Astrocyte (in vitro differentiated cells and primary cell): ENCODE results near the gene PPFIA3. TPM values are rescaled to one million over a fixed set of nuclear protein-coding genes. Genes with fewer than 3 reads are reported as not detected.
"Not testable (repeated sequence)": the region's sequence is repeated elsewhere in the genome, so short reads cannot be mapped to it uniquely, and the experiment has no call there.

ENCODE experiments used
- DNase-seq: peaks from one replicate; pipeline ENCODE4 v3.0.0-alpha.2; 2010; ENCODE audit warnings: low read depth
- FAIRE-seq: peaks from 2 replicates; lab custom pipeline; 2011; peaks lifted over from hg19 to GRCh38; lab: Jason Lieb, UNC
- H2AFZ ChIP-seq: 2 replicates; pipeline ENCODE4 v1.6.0; 2012; ENCODE audit warnings: low read depth, low read length, inconsistent platforms
- H3K27ac ChIP-seq: 2 replicates; pipeline ENCODE4 v1.5.1; 2011; ENCODE audit warnings: low read depth, low read length, inconsistent platforms
- H3K27me3 ChIP-seq: 2 replicates; pipeline ENCODE4 v1.6.0; 2011; ENCODE audit warnings: low read length, inconsistent platforms; ENCODE audit not compliant: insufficient read depth
- H3K36me3 ChIP-seq: 2 replicates; pipeline ENCODE4 v1.5.1; 2011; ENCODE audit warnings: low read length, inconsistent platforms; ENCODE audit not compliant: insufficient read depth
- H3K4me1 ChIP-seq: 2 replicates; pipeline ENCODE4 v1.5.1; 2011; ENCODE audit warnings: low read length, inconsistent platforms; ENCODE audit not compliant: insufficient read depth
- H3K4me2 ChIP-seq: 2 replicates; pipeline ENCODE4 v1.6.0; 2012; ENCODE audit warnings: low read length, inconsistent platforms
- H3K4me3 ChIP-seq: 2 replicates; pipeline ENCODE4 v1.5.1; 2011; ENCODE audit warnings: low read depth, mild to moderate bottlenecking, low read length, inconsistent platforms; ENCODE audit not compliant: insufficient read depth
- H3K79me2 ChIP-seq: 2 replicates; pipeline ENCODE4 v1.6.0; 2012; ENCODE audit warnings: mild to moderate bottlenecking, low read length, inconsistent platforms; ENCODE audit not compliant: insufficient read depth
- H3K9ac ChIP-seq: 2 replicates; pipeline ENCODE4 v1.6.0; 2012; ENCODE audit warnings: mild to moderate bottlenecking, low read length, inconsistent platforms
- H3K9me3 ChIP-seq: 2 replicates; pipeline ENCODE4 v1.5.1; 2012; ENCODE audit warnings: low read depth, mild to moderate bottlenecking, low read length, inconsistent platforms; ENCODE audit not compliant: insufficient read depth
- H4K20me1 ChIP-seq: 2 replicates; pipeline ENCODE4 v1.6.0; 2012; ENCODE audit warnings: low read length, inconsistent platforms; ENCODE audit not compliant: insufficient read depth
- H3K27ac Mint-ChIP-seq: one replicate; pipeline ENCODE4 v1.8.0; 2021; ENCODE audit warnings: mild to moderate bottlenecking, mixed read lengths; ENCODE audit not compliant: unreplicated experiment
- H3K27me3 Mint-ChIP-seq: one replicate; pipeline ENCODE4 v1.8.0; 2021; ENCODE audit warnings: low read depth, mixed read lengths; ENCODE audit not compliant: unreplicated experiment
- H3K36me3 Mint-ChIP-seq: one replicate; pipeline ENCODE4 v1.8.0; 2021; ENCODE audit warnings: low read depth, mixed read lengths; ENCODE audit not compliant: unreplicated experiment
- H3K4me1 Mint-ChIP-seq: one replicate; pipeline ENCODE4 v1.8.0; 2021; ENCODE audit warnings: low read depth, mixed read lengths; ENCODE audit not compliant: unreplicated experiment
- H3K4me3 Mint-ChIP-seq: one replicate; pipeline ENCODE4 v1.8.0; 2021; ENCODE audit warnings: mild to moderate bottlenecking, moderate library complexity, mixed read lengths; ENCODE audit not compliant: unreplicated experiment
- H3K9me3 Mint-ChIP-seq: one replicate; pipeline ENCODE4 v1.8.0; 2021; ENCODE audit warnings: mild to moderate bottlenecking, mixed read lengths; ENCODE audit not compliant: unreplicated experiment
- CTCF ChIP-seq: IDR thresholded peaks from 2 replicates; pipeline ENCODE4 v1.5.1; 2011; ENCODE audit warnings: low read depth, mild to moderate bottlenecking, inconsistent platforms, low read length, moderate library complexity; ENCODE audit not compliant: insufficient read depth
- EZH2 ChIP-seq: IDR thresholded peaks from 2 replicates; pipeline ENCODE4 v1.6.1; 2012; ENCODE audit warnings: mild to moderate bottlenecking, low read length, inconsistent platforms; ENCODE audit not compliant: insufficient read depth
- total RNA-seq: library from RNA; stranded (reverse); gene quantifications from 2 replicates; pipeline ENCODE4 v1.2.1, GENCODE V29; 2021

The PPFIA3 gene
- total RNA-seq, 1 donor from 2014 or later: 9.2 TPM

- peaks cover 20% of the 10 kb centered on the region for H3K27me3 Mint-ChIP-seq
These were observed 5.8 kb downstream of the PPFIA3 start for GRCh38 chr19:49125025-49125731.

DNA sequence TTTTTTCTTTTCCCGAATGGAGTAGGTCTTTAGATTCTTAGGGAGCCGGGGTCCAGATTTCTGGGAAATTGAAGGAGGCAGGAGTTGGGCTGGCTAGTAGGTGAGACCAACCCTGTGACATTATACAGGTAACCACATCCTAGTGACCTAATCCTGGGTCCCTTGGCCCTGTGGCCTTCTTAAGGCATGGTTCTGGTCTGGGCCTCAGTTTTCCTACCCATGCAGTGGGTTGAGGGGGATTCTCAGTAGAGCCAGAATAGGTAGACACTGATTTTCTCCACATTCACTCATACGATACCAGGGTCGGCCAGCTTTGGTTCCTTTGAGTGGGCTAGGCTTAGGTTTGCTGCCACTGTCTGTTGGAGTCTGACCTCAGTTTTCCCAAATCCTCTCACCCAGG, 7.2 kb downstream of the PPFIA3 start:
- Mint-ChIP-seq H3K4me1 (peaks cover 5% of the 10 kb centered on the region), H3K9me3 (peaks cover 3% of the 10 kb centered on the region), H3K4me3 (no peak overlapping the region), H3K27ac (no peak overlapping the region), H3K27me3 (peaks cover 12% of the 10 kb centered on the region), H3K36me3 (peaks cover 15% of the 10 kb centered on the region)
- Histone ChIP-seq H4K20me1 (no peaks in the 10 kb centered on the region), H3K9ac (no peak overlapping the region), H3K27me3 (peaks cover 3% of the 10 kb centered on the region), H3K36me3 (no peaks in the 10 kb centered on the region), H3K4me2 (no peak overlapping the region), H3K4me1 (peaks cover 4% of the 10 kb centered on the region), H3K9me3 (no peaks in the 10 kb centered on the region), H3K4me3 (no peak overlapping the region), H3K27ac (no peak overlapping the region), H3K79me2 (no peaks in the 10 kb centered on the region), H2AFZ (no peak overlapping the region)
- TF ChIP-seq CTCF (no peak), EZH2 (no peak)
- DNase-seq: no peak
- FAIRE-seq: no peak

More at GRCh38 chr19:49125025-49125731, 5.8 kb downstream of the PPFIA3 start:
- H4K20me1 ChIP-seq: peaks cover 7% of the 10 kb centered on the region
- H3K9me3 ChIP-seq: no peaks in the 10 kb centered on the region
- Mint-ChIP-seq H3K36me3 (peaks cover 15% of the 10 kb centered on the region), H3K9me3 (peaks cover 3% of the 10 kb centered on the region), H3K4me1 (peaks cover 5% of the 10 kb centered on the region), H3K27ac (no peak overlapping the region), H3K4me3 (no peak overlapping the region)
- FAIRE-seq: no peak
- no peak overlapping the region for H3K9ac ChIP-seq
- peaks cover 5% of the 10 kb centered on the region for H3K4me1 ChIP-seq
- no peak for TF ChIP-seq EZH2
- TF ChIP-seq CTCF: no peak
- H2AFZ ChIP-seq: no peak overlapping the region
- no peak overlapping the region for H3K27ac ChIP-seq
- H3K79me2 ChIP-seq: no peaks in the 10 kb centered on the region
- H3K4me2 ChIP-seq: no peak overlapping the region
- DNase-seq: no peak
- H3K27me3 ChIP-seq: peaks cover 9% of the 10 kb centered on the region
- H3K36me3 ChIP-seq: no peaks in the 10 kb centered on the region
- H3K4me3 ChIP-seq: no peak overlapping the region

DNA sequence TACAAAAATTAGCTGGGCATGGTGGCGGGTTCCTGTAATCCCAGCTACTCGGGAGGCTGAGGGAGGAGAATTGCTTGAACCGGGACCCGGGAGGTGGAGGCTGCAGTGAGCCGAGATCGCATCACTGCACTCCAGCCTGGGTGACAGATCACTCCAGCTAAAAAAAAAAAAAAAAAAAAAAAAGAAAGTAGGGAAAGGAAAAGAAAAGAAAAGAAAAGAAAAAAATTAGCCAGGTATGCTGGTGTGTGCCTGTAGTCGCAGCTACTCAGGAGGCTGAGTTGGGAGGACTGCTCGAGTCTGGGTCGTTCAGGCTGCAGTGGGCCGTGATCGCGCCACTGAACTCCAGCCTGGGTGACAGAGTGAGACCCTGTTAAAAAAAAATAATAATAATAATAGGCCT, 7.9 kb downstream of the PPFIA3 start:
- H3K9me3 ChIP-seq, H3K27ac ChIP-seq, H3K4me3 Mint-ChIP-seq, H3K4me3 ChIP-seq, H3K4me1 ChIP-seq, H3K27me3 ChIP-seq, H3K4me1 Mint-ChIP-seq, FAIRE-seq, H3K36me3 ChIP-seq, DNase-seq, H3K79me2 ChIP-seq, H4K20me1 ChIP-seq, H3K9me3 Mint-ChIP-seq, H3K27ac Mint-ChIP-seq, H3K9ac ChIP-seq: not testable (repeated sequence)
- H2AFZ ChIP-seq: peak overlapping the region; percentile 95
- Mint-ChIP-seq H3K36me3 (peaks cover 15% of the 10 kb centered on the region), H3K27me3 (peaks cover 12% of the 10 kb centered on the region)
- peak overlapping the region; percentile 85 for H3K4me2 ChIP-seq
